HCT116 (cell line): ENCODE measurements around the gene SEMA4A. TPM values are rescaled to one million over a fixed set of nuclear protein-coding genes. Genes with fewer than 3 reads are reported as not detected.

ENCODE experiments used
- ATAC-seq: fragments of 200-7000 bp; cut with Tn5 transposase; 2 replicates; pipeline ENCODE4 v1.9.1; 2020; ENCODE audit warnings: mild to moderate bottlenecking, moderate library complexity
- BruUV-seq: library from RNA; stranded (reverse); fragments of 400-500 nt; replicated peaks from 2 replicates; lab custom pipeline; 2021; lab: Mats Ljungman, UMichigan
- CTCF ChIA-PET: fragments of 300-600 bp; sonication (Branson Sonifier 250); formaldehyde crosslinking; loops from one replicate; lab custom pipeline; 2021; ENCODE audit warnings: antibody characterized with exemption; lab: Charles Lee
- POLR2A ChIA-PET: fragments of 300-600, 350-600 bp; sonication (Branson Sonifier 250); formaldehyde crosslinking; loops from one replicate; lab custom pipeline; 2021; ENCODE audit warnings: antibody characterized with exemption; lab: Charles Lee
- RAD21 ChIA-PET, 2 experiments: fragments of 300-600 bp; sonication (Branson Sonifier 250); formaldehyde crosslinking; loops; one replicate each; lab custom pipeline; 2023; ENCODE audit warnings: low total read pairs in 2 of 2; ENCODE audit not compliant: uncharacterized antibody in 2 of 2, unreplicated experiment in 2 of 2, low non-redundant PET in 1 of 2; lab: Charles Lee
- DNase-seq: peaks from one replicate; pipeline ENCODE4 v3.0.0-alpha.2; 2010; ENCODE audit warnings: low read depth, low spot score
- H2AFZ ChIP-seq: fragments of 200-600 bp; shearing (Covaris generic), sonication (generic); 2 replicates; pipeline ENCODE4 v1.6.1; 2017; ENCODE audit warnings: low read depth, mixed run types, mixed read lengths, antibody characterized with exemption, low read length; ENCODE audit not compliant: poor library complexity, severe bottlenecking
- H3K27ac ChIP-seq: 2 replicates; pipeline ENCODE4 v1.5.1; 2012; ENCODE audit warnings: low read depth, low read length
- H3K27me3 ChIP-seq: fragments of 200-600 bp; sonication (generic); 2 replicates; pipeline ENCODE4 v1.6.1; 2016; ENCODE audit warnings: mixed run types, low read length, mixed read lengths; ENCODE audit not compliant: insufficient read depth
- H3K36me3 ChIP-seq, 2 experiments: fragments of 200-500 bp in 1 of 2; fragments of 200-600 bp in 1 of 2; sonication (Bioruptor generic) in 1 of 2; sonication (generic) in 1 of 2; 2 replicates each; pipeline versions ENCODE4 v1.5.1 to v1.6.1; 2014 to 2016; ENCODE audit warnings: low read length in 2 of 2, inconsistent platforms in 1 of 2, mixed read lengths in 1 of 2, mixed run types in 1 of 2; ENCODE audit not compliant: insufficient read depth in 2 of 2, control insufficient read depth in 1 of 2
- H3K4me1 ChIP-seq, 2 experiments: fragments of 200-600 bp in 1 of 2; sonication (generic) in 1 of 2; 2 replicates each; pipeline versions ENCODE4 v1.5.1 to v1.6.1; 2012 to 2017; ENCODE audit warnings: low read length in 2 of 2, inconsistent platforms in 1 of 2, mild to moderate bottlenecking in 1 of 2, mixed read lengths in 1 of 2, mixed run types in 1 of 2, moderate library complexity in 1 of 2; ENCODE audit not compliant: insufficient read depth in 2 of 2, control insufficient read depth in 1 of 2
- H3K4me2 ChIP-seq: fragments of 200-600 bp; sonication (generic); 2 replicates; pipeline ENCODE4 v1.6.1; 2017; ENCODE audit warnings: mixed run types, low read length, mixed read lengths
- H3K4me3 ChIP-seq, 2 experiments: fragments of 200-600 bp in 1 of 2; sonication (generic) in 1 of 2; replicated peaks in 1 of 2; 2 replicates each; pipeline ENCODE4 v1.5.1; 2011 to 2016; ENCODE audit warnings: low read length in 2 of 2, control low read depth in 1 of 2, low read depth in 1 of 2, mild to moderate bottlenecking in 1 of 2, mixed read lengths in 1 of 2, mixed run types in 1 of 2
- H3K79me2 ChIP-seq: fragments of 200-600 bp; sonication (generic); 2 replicates; pipeline ENCODE4 v1.6.1; 2017; ENCODE audit warnings: mild to moderate bottlenecking, mixed run types, low read length, moderate library complexity, mixed read lengths; ENCODE audit not compliant: insufficient read depth
- H3K9ac ChIP-seq: fragments of 200-600 bp; sonication (generic); 2 replicates; pipeline ENCODE4 v1.6.1; 2016; ENCODE audit warnings: low read length, mixed read lengths
- H3K9me2 ChIP-seq: fragments of 200-600 bp; sonication (generic), shearing (Covaris generic); 2 replicates; pipeline ENCODE4 v1.6.1; 2017; ENCODE audit warnings: mixed run types, mild to moderate bottlenecking, moderate library complexity; ENCODE audit not compliant: insufficient read depth
- H3K9me3 ChIP-seq, 2 experiments: fragments of 200-500 bp in 1 of 2; fragments of 200-600 bp in 1 of 2; sonication (Bioruptor generic) in 1 of 2; sonication (generic) in 1 of 2; 2 replicates each; pipeline ENCODE4 v1.6.1; 2014 to 2017; ENCODE audit warnings: low read length in 2 of 2, mixed read lengths in 2 of 2, inconsistent platforms in 1 of 2, low read depth in 1 of 2, mild to moderate bottlenecking in 1 of 2, mixed run types in 1 of 2, moderate library complexity in 1 of 2; ENCODE audit not compliant: control insufficient read depth in 1 of 2, insufficient read depth in 1 of 2
- H4K20me1 ChIP-seq: fragments of 200-600 bp; sonication (generic), shearing (Covaris generic); 2 replicates; pipeline ENCODE4 v1.6.1; 2017; ENCODE audit warnings: mixed run types, mild to moderate bottlenecking, moderate library complexity; ENCODE audit not compliant: insufficient read depth
- CBX3 ChIP-seq: IDR thresholded peaks from 2 replicates; pipeline ENCODE4 v1.6.1; 2012; ENCODE audit warnings: low read depth
- CEBPB ChIP-seq: IDR thresholded peaks from 2 replicates; pipeline ENCODE4 v1.6.1; 2012; ENCODE audit warnings: low read depth
- EGR1 ChIP-seq: IDR thresholded peaks from 2 replicates; pipeline ENCODE4 v1.6.1; 2012; ENCODE audit warnings: low read depth
- EZH2phosphoT487 ChIP-seq: fragments of 200-600 bp; IDR thresholded peaks from 2 replicates; pipeline ENCODE4 v1.6.1; 2018; ENCODE audit warnings: antibody characterized with exemption, borderline replicate concordance
- FOSL1 ChIP-seq: IDR thresholded peaks from 2 replicates; pipeline ENCODE4 v1.6.1; 2012; ENCODE audit warnings: low read depth
- JUND ChIP-seq: IDR thresholded peaks from 2 replicates; pipeline ENCODE4 v1.6.1; 2012
- MAX ChIP-seq: IDR thresholded peaks from 2 replicates; pipeline ENCODE4 v1.6.1; 2012
- SP1 ChIP-seq: IDR thresholded peaks from 2 replicates; pipeline ENCODE4 v1.6.1; 2012; ENCODE audit warnings: low read depth
- TCF7L2 ChIP-seq: IDR thresholded peaks from 2 replicates; pipeline ENCODE4 v1.7.0; 2011; ENCODE audit warnings: borderline replicate concordance, inconsistent platforms; ENCODE audit not compliant: insufficient read depth, insufficient read length; ENCODE audit errors: extremely low read depth
- YY1 ChIP-seq: IDR thresholded peaks from 2 replicates; pipeline ENCODE4 v1.6.1; 2011; ENCODE audit warnings: low read length, low read depth, moderate library complexity, mild to moderate bottlenecking; ENCODE audit not compliant: insufficient replicate concordance; ENCODE audit errors: extremely low read depth
- ZBTB33 ChIP-seq: IDR thresholded peaks from 2 replicates; pipeline ENCODE4 v1.6.1; 2011; ENCODE audit warnings: mild to moderate bottlenecking, low read length, moderate library complexity; ENCODE audit not compliant: insufficient replicate concordance; ENCODE audit errors: extremely low read depth
- ZNF274 ChIP-seq: fragments of 200-500 bp; sonication (Bioruptor generic); IDR thresholded peaks from 2 replicates; pipeline ENCODE4 v1.6.1; 2014; ENCODE audit warnings: mild to moderate bottlenecking, low read depth, low read length, inconsistent platforms
- intact Hi-C: fragments of 100-400 bp; cut with micrococcal nuclease; formaldehyde crosslinking; loops from 2 replicates; pipeline ENCODE4 v1.10.0; 2022
- total RNA-seq: library from RNA; stranded (reverse); gene quantifications from one replicate; pipeline ENCODE4 v1.2.1, GENCODE V29; 2021; ENCODE audit not compliant: unreplicated experiment

The SEMA4A gene
- total RNA-seq, 1 experiment from 2014 or later: 0.39 TPM

GRCh38 chr1:156146769-156147405 lies 6.5 kb upstream of the SEMA4A start:
- H2AFZ ChIP-seq: no peak overlapping the region
- POLR2A ChIA-PET: no interaction called here
- BruUV-seq: no TSS peak

More at GRCh38 chr1:156146769-156147405, 6.5 kb upstream of the SEMA4A start:
- ChIA-PET RAD21 (no interaction called here), CTCF (interaction anchor here (1.4 to 8.1 kb wide), 3 partner anchors 18 to 78 kb away, joined by 6 to 98 read pairs (median 20); no protein-coding TSS in a partner anchor)
- H3K79me2 ChIP-seq: no peaks in the 10 kb centered on the region
- ATAC-seq (no peak), DNase-seq (no peak)
- no peak overlapping the region for H3K4me3 ChIP-seq
- no peaks in the 10 kb centered on the region; the same call in 1 of the 2 replicates for H3K27me3 ChIP-seq
- H3K4me1 ChIP-seq: peaks cover 9 to 12% of the 10 kb centered on the region in 2 experiments
- no peaks in the 10 kb centered on the region for H3K9me2 ChIP-seq
- no peaks in the 10 kb centered on the region for H3K36me3 ChIP-seq
- no peaks in the 10 kb centered on the region for H4K20me1 ChIP-seq
- H3K9ac ChIP-seq: no peak overlapping the region
- no peak for TF ChIP-seq JUND
- TF ChIP-seq EGR1: no peak
- no peak for TF ChIP-seq SP1
- TF ChIP-seq YY1: no peak
- TF ChIP-seq TCF7L2: no peak
- no peak for TF ChIP-seq CEBPB
- TF ChIP-seq FOSL1: no peak
- no peak for TF ChIP-seq CBX3
- no peak for TF ChIP-seq ZBTB33
- no peak for TF ChIP-seq ZNF274
- no peak for TF ChIP-seq EZH2phosphoT487
- no peak for TF ChIP-seq MAX
- intact Hi-C loops: loop anchor here (1.0 to 10.0 kb wide), 3 partner anchors 57 to 298 kb away; no protein-coding TSS in a partner anchor
- H3K27ac ChIP-seq: no peak overlapping the region
- no peak overlapping the region for H3K4me2 ChIP-seq
- no peaks in the 10 kb centered on the region for H3K9me3 ChIP-seq
